T1000 (cell line): Measurements from ENCODE around the gene MBD4.

ENCODE experiments used
- DNase-seq: peaks from one replicate; lab custom pipeline; 2025; ENCODE audit warnings: mixed read lengths; lab: John Stamatoyannopoulos, UW

Gene MBD4

GRCh38 chr3:129382366-129382765, 57.4 kb downstream of the MBD4 start:
- DNase-seq, result no peak
